Measurements from ENCODE around the gene PELI1.

DNA sequence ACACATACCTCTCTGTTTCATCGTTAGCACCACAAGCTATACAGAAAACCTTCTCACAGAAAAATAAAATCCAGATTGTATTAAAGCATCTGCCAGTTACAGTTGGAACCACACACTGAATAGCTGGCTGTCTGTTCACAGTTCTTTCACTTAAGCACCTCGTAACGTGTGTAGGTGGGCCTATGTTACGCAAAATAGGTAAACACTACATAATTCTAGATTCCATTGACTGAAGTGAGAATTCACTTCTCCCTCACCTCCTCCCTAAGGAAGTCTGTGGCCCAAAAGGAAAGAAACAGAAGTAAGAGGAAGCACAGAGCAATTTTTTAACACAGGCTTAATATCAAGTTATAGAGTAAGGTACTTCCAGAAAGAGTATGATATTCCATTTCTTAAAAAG, 24.9 kb downstream of the PELI1 start:
- TF ChIP-seq, protein P1, sequence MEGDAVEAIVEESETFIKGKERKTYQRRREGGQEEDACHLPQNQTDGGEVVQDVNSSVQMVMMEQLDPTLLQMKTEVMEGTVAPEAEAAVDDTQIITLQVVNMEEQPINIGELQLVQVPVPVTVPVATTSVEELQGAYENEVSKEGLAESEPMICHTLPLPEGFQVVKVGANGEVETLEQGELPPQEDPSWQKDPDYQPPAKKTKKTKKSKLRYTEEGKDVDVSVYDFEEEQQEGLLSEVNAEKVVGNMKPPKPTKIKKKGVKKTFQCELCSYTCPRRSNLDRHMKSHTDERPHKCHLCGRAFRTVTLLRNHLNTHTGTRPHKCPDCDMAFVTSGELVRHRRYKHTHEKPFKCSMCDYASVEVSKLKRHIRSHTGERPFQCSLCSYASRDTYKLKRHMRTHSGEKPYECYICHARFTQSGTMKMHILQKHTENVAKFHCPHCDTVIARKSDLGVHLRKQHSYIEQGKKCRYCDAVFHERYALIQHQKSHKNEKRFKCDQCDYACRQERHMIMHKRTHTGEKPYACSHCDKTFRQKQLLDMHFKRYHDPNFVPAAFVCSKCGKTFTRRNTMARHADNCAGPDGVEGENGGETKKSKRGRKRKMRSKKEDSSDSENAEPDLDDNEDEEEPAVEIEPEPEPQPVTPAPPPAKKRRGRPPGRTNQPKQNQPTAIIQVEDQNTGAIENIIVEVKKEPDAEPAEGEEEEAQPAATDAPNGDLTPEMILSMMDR (IDR thresholded peaks at IDR 0.05): no peak
- no peak for TF ChIP-seq POLR2A (IDR thresholded peaks at IDR 0.05)
